ENCODE measurements around the gene C1QBP.

Gene C1QBP

GRCh38 chr17:5438716-5439445 lies at the start of gene C1QBP:
Gene C1QBP, minus strand, starts transcription at chr17:5439155. Its CDS starts 82 bp downstream, at chr17:5439073.
- DNase-seq: peak; percentile 95

GRCh38 chr17:5488752-5489151 lies 49.8 kb upstream of the C1QBP start:
- DNase-seq: no peak

GRCh38 chr17:5486206-5487124 lies 47.5 kb upstream of the C1QBP start, which contains the start of gene MIS12:
Gene MIS12, plus strand, starts transcription at chr17:5486566. Its CDS starts 2,297 bp downstream, at chr17:5488863.
- peak; percentile 99 for DNase-seq

GRCh38 chr17:5485270-5486205 lies 46.6 kb upstream of the C1QBP start, which contains the start of gene DERL2:
Gene DERL2, minus strand, starts transcription at chr17:5486178. Its CDS starts 17 bp downstream, at chr17:5486161.
- no peak for DNase-seq

GRCh38 chr17:5481451-5481850 lies 42.5 kb upstream of the C1QBP start:
- DNase-seq: no peak

GRCh38 chr17:5480962-5481361 lies 42.0 kb upstream of the C1QBP start:
- no peak for DNase-seq

GRCh38 chr17:5478992-5479391 lies 40.0 kb upstream of the C1QBP start:
- no peak for DNase-seq

- no peak for DNase-seq
Observed at GRCh38 chr17:5473906-5474305, 35.0 kb upstream of the C1QBP start.

- no peak for DNase-seq
Observed at GRCh38 chr17:5472511-5472910, 33.6 kb upstream of the C1QBP start.

GRCh38 chr17:5468075-5468473 lies 29.1 kb upstream of the C1QBP start:
- peak; percentile 20 for DNase-seq

GRCh38 chr17:5467416-5467815 lies 28.5 kb upstream of the C1QBP start:
- DNase-seq: no peak

- DNase-seq: no peak
Observed at GRCh38 chr17:5466295-5466694, 27.3 kb upstream of the C1QBP start.

- no peak for DNase-seq
Observed at GRCh38 chr17:5464717-5465507, 26.0 kb upstream of the C1QBP start.

- DNase-seq: no peak
Observed at GRCh38 chr17:5446786-5447185, 7.8 kb upstream of the C1QBP start.

- no peak for DNase-seq
Observed at GRCh38 chr17:5444209-5444608, 5.3 kb upstream of the C1QBP start.

GRCh38 chr17:5443728-5444127 lies 4.8 kb upstream of the C1QBP start:
- DNase-seq: no peak

GRCh38 chr17:5439446-5439764 lies 450 bp upstream of the C1QBP start:
- no peak for DNase-seq

GRCh38 chr17:5437721-5438317 lies 1.1 kb downstream of the C1QBP start:
- no peak for DNase-seq

- peak; percentile 11 for DNase-seq
Observed at GRCh38 chr17:5435781-5436315, 3.1 kb downstream of the C1QBP start.

GRCh38 chr17:5434984-5435383 lies 4.0 kb downstream of the C1QBP start:
- no peak for DNase-seq

- DNase-seq: no peak
Observed at GRCh38 chr17:5431949-5432556, 6.9 kb downstream of the C1QBP start.

All from CD4-positive, alpha-beta T cell treated with Interleukin-17A for 1 hour (primary cell).